HL-60 (cell line): ENCODE results near the gene ZCCHC12.

Experiments used
- GABPA ChIP-seq: IDR thresholded peaks from 2 replicates; pipeline ENCODE4 v1.6.1; 2012; ENCODE audit warnings: low read depth
- POLR2AphosphoS5 ChIP-seq: IDR thresholded peaks from 2 replicates; pipeline ENCODE4 v1.6.1; 2012; ENCODE audit warnings: low read depth
- REST ChIP-seq: IDR thresholded peaks from 2 replicates; pipeline ENCODE4 v1.6.1; 2012; ENCODE audit warnings: low read depth; ENCODE audit not compliant: insufficient replicate concordance
- TF ChIP-seq, protein P1 (sequence below): IDR thresholded peaks from one replicate; pipeline ENCODE4 v1.5.1; 2011; ENCODE audit warnings: low read length, control low read depth, inconsistent platforms; ENCODE audit not compliant: insufficient read depth

DNA sequence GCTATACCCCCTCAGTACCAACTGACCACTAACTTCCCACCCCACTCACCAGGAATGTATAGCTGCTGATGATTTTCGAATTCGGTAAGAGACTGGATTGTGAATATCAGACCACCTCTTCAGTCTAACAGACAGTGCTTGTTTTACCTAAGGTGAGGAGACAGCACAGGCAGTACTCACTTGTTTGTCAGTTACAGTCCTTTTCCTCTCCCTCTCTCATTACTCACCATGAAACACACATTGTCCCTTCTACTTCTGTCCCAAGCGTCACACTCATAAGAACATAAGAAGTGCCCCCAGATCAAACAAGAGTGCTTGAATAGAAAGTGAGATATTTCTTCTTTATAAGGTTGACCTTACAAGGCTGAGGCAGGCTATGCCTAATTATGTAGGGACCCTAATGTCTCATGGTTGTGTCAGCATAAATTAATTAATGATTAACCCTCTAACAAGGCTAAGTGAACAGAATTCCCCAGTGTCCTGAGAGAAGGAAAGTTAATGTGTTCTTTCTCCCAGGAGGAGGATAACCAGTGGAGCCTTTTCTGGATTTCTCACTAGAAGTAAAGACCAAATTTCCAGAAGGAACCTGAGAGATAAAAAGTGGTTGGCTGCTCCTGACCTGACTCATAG, 32.2 kb downstream of the ZCCHC12 start:
- TF ChIP-seq, protein P1, sequence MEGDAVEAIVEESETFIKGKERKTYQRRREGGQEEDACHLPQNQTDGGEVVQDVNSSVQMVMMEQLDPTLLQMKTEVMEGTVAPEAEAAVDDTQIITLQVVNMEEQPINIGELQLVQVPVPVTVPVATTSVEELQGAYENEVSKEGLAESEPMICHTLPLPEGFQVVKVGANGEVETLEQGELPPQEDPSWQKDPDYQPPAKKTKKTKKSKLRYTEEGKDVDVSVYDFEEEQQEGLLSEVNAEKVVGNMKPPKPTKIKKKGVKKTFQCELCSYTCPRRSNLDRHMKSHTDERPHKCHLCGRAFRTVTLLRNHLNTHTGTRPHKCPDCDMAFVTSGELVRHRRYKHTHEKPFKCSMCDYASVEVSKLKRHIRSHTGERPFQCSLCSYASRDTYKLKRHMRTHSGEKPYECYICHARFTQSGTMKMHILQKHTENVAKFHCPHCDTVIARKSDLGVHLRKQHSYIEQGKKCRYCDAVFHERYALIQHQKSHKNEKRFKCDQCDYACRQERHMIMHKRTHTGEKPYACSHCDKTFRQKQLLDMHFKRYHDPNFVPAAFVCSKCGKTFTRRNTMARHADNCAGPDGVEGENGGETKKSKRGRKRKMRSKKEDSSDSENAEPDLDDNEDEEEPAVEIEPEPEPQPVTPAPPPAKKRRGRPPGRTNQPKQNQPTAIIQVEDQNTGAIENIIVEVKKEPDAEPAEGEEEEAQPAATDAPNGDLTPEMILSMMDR, result no peak
- TF ChIP-seq POLR2AphosphoS5 (no peak), REST (no peak), GABPA (no peak)
